Measurements from ENCODE around the gene N4BP2L1.
A peak's percentile ranks its signal among the peaks of the same experiment; 100 is the strongest.

- TF ChIP-seq CTCF (IDR thresholded peaks at IDR 0.05; ENCODE audit: control extremely low read depth in 1 of 3, insufficient read depth in 1 of 3, low read depth in 1 of 3, low read length in 3 of 3) (no peak), YY1 (IDR thresholded peaks at IDR 0.05; ENCODE audit: low read depth, low read length) (0 out of 2 replicates have a peak, but pooled peaks have one; percentile 3), KDM1A (IDR thresholded peaks at IDR 0.05; ENCODE audit: borderline replicate concordance, low read length) (no peak), SIX5 (IDR thresholded peaks at IDR 0.05; ENCODE audit: low read depth, low read length) (no peak), TAF1 (IDR thresholded peaks at IDR 0.05; ENCODE audit: low read depth, low read length) (peak; percentile 66), HDAC6 (IDR thresholded peaks at IDR 0.05; ENCODE audit: low read depth, low read length) (no peak), TBP (IDR thresholded peaks at IDR 0.05; ENCODE audit: low read depth, low read length) (peak; percentile 54; the same call in 1 of the 2 replicates)
Observed at GRCh38 chr13:32409561-32410421, 18.1 kb downstream of the N4BP2L1 start.

All from H1 (cell line).